Loucy (cell line): ENCODE measurements around the gene TNS2.

Experiments used
- H2AFZ ChIP-seq: fragments of 200-600 bp; sonication (generic); 2 replicates; pipeline ENCODE4 v1.6.0; 2016; ENCODE audit warnings: antibody characterized with exemption, mild to moderate bottlenecking, low read length, moderate library complexity
- H3F3A ChIP-seq: fragments of 200-600 bp; 2 replicates; pipeline ENCODE4 v1.6.0; 2016; ENCODE audit warnings: antibody characterized with exemption, low read depth, mild to moderate bottlenecking
- H3K27me3 ChIP-seq: fragments of 200-600 bp; sonication (generic); 2 replicates; pipeline ENCODE4 v1.6.1; 2014; ENCODE audit warnings: low read length, mild to moderate bottlenecking; ENCODE audit not compliant: insufficient read depth, poor library complexity, severe bottlenecking
- H3K36me3 ChIP-seq: fragments of 200-600 bp; sonication (generic); 2 replicates; pipeline ENCODE4 v1.6.1; 2016; ENCODE audit warnings: low read length; ENCODE audit not compliant: insufficient read depth
- H3K4me1 ChIP-seq: fragments of 200-600 bp; sonication (generic); 2 replicates; pipeline ENCODE4 v1.5.1; 2014; ENCODE audit warnings: low read length, mild to moderate bottlenecking; ENCODE audit not compliant: insufficient read depth, poor library complexity, severe bottlenecking
- H3K4me2 ChIP-seq: fragments of 200-600 bp; sonication (generic); 2 replicates; pipeline ENCODE4 v1.6.0; 2014; ENCODE audit warnings: antibody characterized with exemption, low read length, low read depth, mild to moderate bottlenecking; ENCODE audit not compliant: poor library complexity, severe bottlenecking
- H3K4me3 ChIP-seq: fragments of 200-600 bp; sonication (generic); 2 replicates; pipeline ENCODE4 v1.5.1; 2014; ENCODE audit warnings: low read length, mild to moderate bottlenecking, mixed read lengths; ENCODE audit not compliant: poor library complexity, severe bottlenecking
- H3K79me2 ChIP-seq: fragments of 200-600 bp; sonication (generic); 2 replicates; pipeline ENCODE4 v1.6.1; 2014; ENCODE audit warnings: low read length; ENCODE audit not compliant: insufficient read depth
- H3K9ac ChIP-seq: fragments of 200-600 bp; sonication (generic); 2 replicates; pipeline ENCODE4 v1.6.0; 2014; ENCODE audit warnings: mild to moderate bottlenecking, low read depth, low read length, moderate library complexity; ENCODE audit not compliant: poor library complexity, severe bottlenecking
- H3K9me2 ChIP-seq: fragments of 200-600 bp; sonication (generic); replicated peaks from 2 replicates; pipeline ENCODE4 v1.6.1; 2016; ENCODE audit warnings: low read depth, low read length, mixed read lengths
- H3K9me3 ChIP-seq: fragments of 200-600 bp; sonication (generic); 2 replicates; pipeline ENCODE4 v1.6.1; 2014; ENCODE audit warnings: mild to moderate bottlenecking, antibody characterized with exemption, low read length, low read depth; ENCODE audit not compliant: insufficient read depth
- H4K20me1 ChIP-seq: fragments of 200-600 bp; sonication (generic); 2 replicates; pipeline ENCODE4 v1.6.0; 2014; ENCODE audit warnings: antibody characterized with exemption, low read length, mild to moderate bottlenecking; ENCODE audit not compliant: insufficient read depth, poor library complexity, severe bottlenecking
- CTCF ChIP-seq: fragments of 200-600 bp; sonication (generic); conservative IDR thresholded peaks from 2 replicates; pipeline ENCODE4 v1.5.1; 2014; ENCODE audit warnings: mild to moderate bottlenecking, antibody characterized with exemption, low read length
- EZH2phosphoT487 ChIP-seq: fragments of 200-600 bp; IDR thresholded peaks from 2 replicates; pipeline ENCODE4 v1.6.1; 2018; ENCODE audit warnings: antibody characterized with exemption, mild to moderate bottlenecking, moderate library complexity, borderline replicate concordance

The TNS2 gene

GRCh38 chr12:53076461-53076860 lies 26.6 kb downstream of the TNS2 start:
- Histone ChIP-seq H3K9me3 (no peaks in the 10 kb centered on the region), H3K9me2 (no peaks in the 10 kb centered on the region), H3F3A (no peaks in the 10 kb centered on the region), H3K9ac (peak overlapping the region; percentile 50), H4K20me1 (no peaks in the 10 kb centered on the region), H3K4me2 (peak overlapping the region; percentile 18), H3K4me3 (no peak overlapping the region), H3K27me3 (no peaks in the 10 kb centered on the region), H3K79me2 (peaks cover 6% of the 10 kb centered on the region; the same call in 1 of the 2 replicates), H3K36me3 (no peaks in the 10 kb centered on the region), H3K4me1 (peaks cover 42% of the 10 kb centered on the region), H2AFZ (no peak overlapping the region)
- no peak for TF ChIP-seq CTCF
- TF ChIP-seq EZH2phosphoT487, result no peak

- no peaks in the 10 kb centered on the region for H3K27me3 ChIP-seq
These were observed 27.2 kb downstream of the TNS2 start for GRCh38 chr12:53077030-53077429.

GRCh38 chr12:53078425-53079225 lies 28.8 kb downstream of the TNS2 start:
- Histone ChIP-seq H3F3A (no peaks in the 10 kb centered on the region), H3K36me3 (no peaks in the 10 kb centered on the region), H3K9ac (peak overlapping the region; percentile 76), H3K4me2 (peak overlapping the region; percentile 97), H2AFZ (peak overlapping the region; percentile 91), H3K9me2 (no peaks in the 10 kb centered on the region), H4K20me1 (no peaks in the 10 kb centered on the region), H3K9me3 (no peaks in the 10 kb centered on the region), H3K4me1 (peaks cover 29% of the 10 kb centered on the region), H3K27me3 (no peaks in the 10 kb centered on the region), H3K79me2 (peaks cover 6% of the 10 kb centered on the region; the same call in 1 of the 2 replicates), H3K4me3 (peak overlapping the region; percentile 78)
- TF ChIP-seq EZH2phosphoT487 (no peak), CTCF (no peak)

More at GRCh38 chr12:53077030-53077429, 27.2 kb downstream of the TNS2 start:
- Histone ChIP-seq H3K9me3 (no peaks in the 10 kb centered on the region), H3K9me2 (no peaks in the 10 kb centered on the region), H3K4me1 (peaks cover 37% of the 10 kb centered on the region), H3K36me3 (no peaks in the 10 kb centered on the region), H4K20me1 (no peaks in the 10 kb centered on the region), H3F3A (no peaks in the 10 kb centered on the region), H3K9ac (peak overlapping the region; percentile 27), H3K4me3 (no peak overlapping the region), H3K4me2 (peak overlapping the region; percentile 20), H2AFZ (no peak overlapping the region), H3K79me2 (peaks cover 6% of the 10 kb centered on the region; the same call in 1 of the 2 replicates)
- no peak for TF ChIP-seq CTCF
